H1 (cell line): Measurements from ENCODE around the gene NAA11. TPM values are rescaled to one million over a fixed set of nuclear protein-coding genes. Genes with fewer than 3 reads are reported as not detected.

Experiments
- ASH2L ChIP-seq: fragments of 200-600, 300-600 bp; sonication (generic); IDR thresholded peaks from one replicate; pipeline ENCODE4 v1.7.1; 2017; ENCODE audit warnings: low read length
- CBX5 ChIP-seq: fragments of 300-800, 300-1000 bp; sonication (generic); IDR thresholded peaks from 2 replicates; pipeline ENCODE4 v1.7.1; 2016; ENCODE audit warnings: antibody characterized with exemption, low read length, low read depth
- polyA plus RNA-seq, 7 experiments: library from polyadenylated mRNA; depleted of rRNA in 3 of 7; stranded (reverse) in 5 of 7; unstranded in 2 of 7; fragments of >200 nt in 5 of 7; fragments of 200-250 nt in 2 of 7; gene quantifications; 1 replicate in 5 of 7; 2 replicates in 1 of 7; 4 replicates in 1 of 7; pipeline versions ENCODE4 v1.2.1 to v1.2.3, GENCODE V29; 2011 to 2013; ENCODE audit warnings: missing spikeins in 2 of 7, mixed read lengths in 2 of 7
- total RNA-seq: library from RNA; stranded (reverse); fragmentation: NEBNext Ultra II Directional; extraction: Animal tissue kit (Norgen Biotek cat#: 25700); gene quantifications from 2 replicates; pipeline ENCODE4 v1.2.1, GENCODE V29; 2021
- TF ChIP-seq, protein P1 (sequence below): fragments of 300-600 bp; sonication (generic); IDR thresholded peaks from 2 replicates; pipeline ENCODE4 v1.7.1; 2012; ENCODE audit warnings: low read length, moderate library complexity, mild to moderate bottlenecking, inconsistent platforms; ENCODE audit not compliant: insufficient replicate concordance

NAA11 gene
- total and polyA plus RNA-seq, 2 of the 8 experiments (the other 6 are each of a cell fraction or from before 2014, with no cell fraction given): not detected

DNA sequence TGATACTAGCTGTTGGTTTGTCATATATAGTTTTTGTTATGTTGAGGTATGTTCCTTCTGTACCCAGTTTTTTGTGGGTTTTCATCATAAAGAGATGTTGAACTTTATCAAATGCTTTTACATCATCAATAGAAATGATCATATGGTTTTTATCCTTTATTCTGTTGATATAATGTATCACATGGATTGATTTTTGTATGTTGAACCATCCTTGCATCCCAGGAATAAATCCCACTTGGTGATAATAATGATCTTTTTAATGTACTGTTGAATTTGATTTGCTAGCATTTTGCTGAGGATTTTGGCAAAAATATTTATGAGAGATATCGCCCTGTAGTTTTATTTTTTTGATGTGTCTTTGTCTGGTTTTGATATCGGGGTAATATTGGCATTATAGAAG is 22.5 kb upstream of the NAA11 start (continued):
- TF ChIP-seq, protein P1, sequence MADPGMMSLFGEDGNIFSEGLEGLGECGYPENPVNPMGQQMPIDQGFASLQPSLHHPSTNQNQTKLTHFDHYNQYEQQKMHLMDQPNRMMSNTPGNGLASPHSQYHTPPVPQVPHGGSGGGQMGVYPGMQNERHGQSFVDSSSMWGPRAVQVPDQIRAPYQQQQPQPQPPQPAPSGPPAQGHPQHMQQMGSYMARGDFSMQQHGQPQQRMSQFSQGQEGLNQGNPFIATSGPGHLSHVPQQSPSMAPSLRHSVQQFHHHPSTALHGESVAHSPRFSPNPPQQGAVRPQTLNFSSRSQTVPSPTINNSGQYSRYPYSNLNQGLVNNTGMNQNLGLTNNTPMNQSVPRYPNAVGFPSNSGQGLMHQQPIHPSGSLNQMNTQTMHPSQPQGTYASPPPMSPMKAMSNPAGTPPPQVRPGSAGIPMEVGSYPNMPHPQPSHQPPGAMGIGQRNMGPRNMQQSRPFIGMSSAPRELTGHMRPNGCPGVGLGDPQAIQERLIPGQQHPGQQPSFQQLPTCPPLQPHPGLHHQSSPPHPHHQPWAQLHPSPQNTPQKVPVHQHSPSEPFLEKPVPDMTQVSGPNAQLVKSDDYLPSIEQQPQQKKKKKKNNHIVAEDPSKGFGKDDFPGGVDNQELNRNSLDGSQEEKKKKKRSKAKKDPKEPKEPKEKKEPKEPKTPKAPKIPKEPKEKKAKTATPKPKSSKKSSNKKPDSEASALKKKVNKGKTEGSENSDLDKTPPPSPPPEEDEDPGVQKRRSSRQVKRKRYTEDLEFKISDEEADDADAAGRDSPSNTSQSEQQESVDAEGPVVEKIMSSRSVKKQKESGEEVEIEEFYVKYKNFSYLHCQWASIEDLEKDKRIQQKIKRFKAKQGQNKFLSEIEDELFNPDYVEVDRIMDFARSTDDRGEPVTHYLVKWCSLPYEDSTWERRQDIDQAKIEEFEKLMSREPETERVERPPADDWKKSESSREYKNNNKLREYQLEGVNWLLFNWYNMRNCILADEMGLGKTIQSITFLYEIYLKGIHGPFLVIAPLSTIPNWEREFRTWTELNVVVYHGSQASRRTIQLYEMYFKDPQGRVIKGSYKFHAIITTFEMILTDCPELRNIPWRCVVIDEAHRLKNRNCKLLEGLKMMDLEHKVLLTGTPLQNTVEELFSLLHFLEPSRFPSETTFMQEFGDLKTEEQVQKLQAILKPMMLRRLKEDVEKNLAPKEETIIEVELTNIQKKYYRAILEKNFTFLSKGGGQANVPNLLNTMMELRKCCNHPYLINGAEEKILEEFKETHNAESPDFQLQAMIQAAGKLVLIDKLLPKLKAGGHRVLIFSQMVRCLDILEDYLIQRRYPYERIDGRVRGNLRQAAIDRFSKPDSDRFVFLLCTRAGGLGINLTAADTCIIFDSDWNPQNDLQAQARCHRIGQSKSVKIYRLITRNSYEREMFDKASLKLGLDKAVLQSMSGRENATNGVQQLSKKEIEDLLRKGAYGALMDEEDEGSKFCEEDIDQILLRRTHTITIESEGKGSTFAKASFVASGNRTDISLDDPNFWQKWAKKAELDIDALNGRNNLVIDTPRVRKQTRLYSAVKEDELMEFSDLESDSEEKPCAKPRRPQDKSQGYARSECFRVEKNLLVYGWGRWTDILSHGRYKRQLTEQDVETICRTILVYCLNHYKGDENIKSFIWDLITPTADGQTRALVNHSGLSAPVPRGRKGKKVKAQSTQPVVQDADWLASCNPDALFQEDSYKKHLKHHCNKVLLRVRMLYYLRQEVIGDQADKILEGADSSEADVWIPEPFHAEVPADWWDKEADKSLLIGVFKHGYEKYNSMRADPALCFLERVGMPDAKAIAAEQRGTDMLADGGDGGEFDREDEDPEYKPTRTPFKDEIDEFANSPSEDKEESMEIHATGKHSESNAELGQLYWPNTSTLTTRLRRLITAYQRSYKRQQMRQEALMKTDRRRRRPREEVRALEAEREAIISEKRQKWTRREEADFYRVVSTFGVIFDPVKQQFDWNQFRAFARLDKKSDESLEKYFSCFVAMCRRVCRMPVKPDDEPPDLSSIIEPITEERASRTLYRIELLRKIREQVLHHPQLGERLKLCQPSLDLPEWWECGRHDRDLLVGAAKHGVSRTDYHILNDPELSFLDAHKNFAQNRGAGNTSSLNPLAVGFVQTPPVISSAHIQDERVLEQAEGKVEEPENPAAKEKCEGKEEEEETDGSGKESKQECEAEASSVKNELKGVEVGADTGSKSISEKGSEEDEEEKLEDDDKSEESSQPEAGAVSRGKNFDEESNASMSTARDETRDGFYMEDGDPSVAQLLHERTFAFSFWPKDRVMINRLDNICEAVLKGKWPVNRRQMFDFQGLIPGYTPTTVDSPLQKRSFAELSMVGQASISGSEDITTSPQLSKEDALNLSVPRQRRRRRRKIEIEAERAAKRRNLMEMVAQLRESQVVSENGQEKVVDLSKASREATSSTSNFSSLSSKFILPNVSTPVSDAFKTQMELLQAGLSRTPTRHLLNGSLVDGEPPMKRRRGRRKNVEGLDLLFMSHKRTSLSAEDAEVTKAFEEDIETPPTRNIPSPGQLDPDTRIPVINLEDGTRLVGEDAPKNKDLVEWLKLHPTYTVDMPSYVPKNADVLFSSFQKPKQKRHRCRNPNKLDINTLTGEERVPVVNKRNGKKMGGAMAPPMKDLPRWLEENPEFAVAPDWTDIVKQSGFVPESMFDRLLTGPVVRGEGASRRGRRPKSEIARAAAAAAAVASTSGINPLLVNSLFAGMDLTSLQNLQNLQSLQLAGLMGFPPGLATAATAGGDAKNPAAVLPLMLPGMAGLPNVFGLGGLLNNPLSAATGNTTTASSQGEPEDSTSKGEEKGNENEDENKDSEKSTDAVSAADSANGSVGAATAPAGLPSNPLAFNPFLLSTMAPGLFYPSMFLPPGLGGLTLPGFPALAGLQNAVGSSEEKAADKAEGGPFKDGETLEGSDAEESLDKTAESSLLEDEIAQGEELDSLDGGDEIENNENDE: no peak
- no peak for TF ChIP-seq ASH2L
- TF ChIP-seq CBX5: no peak
